Lower leg skin (tissue), 3 donors: ENCODE results near the gene HACL1.

Source experiments
- POLR2A ChIP-seq, 2 donors: fragments of 450-650 bp; IDR thresholded peaks; one replicate each; pipeline ENCODE4 v1.6.1; 2016 to 2017; ENCODE audit warnings: antibody characterized with exemption in 2 of 2, mild to moderate bottlenecking in 1 of 2, moderate library complexity in 1 of 2
- TF ChIP-seq, protein P1 (sequence below), 3 donors: fragments of 450-650 bp; IDR thresholded peaks; one replicate each; pipeline ENCODE4 v1.5.1; 2016; ENCODE audit warnings: antibody characterized with exemption in 3 of 3, mild to moderate bottlenecking in 3 of 3, moderate library complexity in 2 of 3

DNA sequence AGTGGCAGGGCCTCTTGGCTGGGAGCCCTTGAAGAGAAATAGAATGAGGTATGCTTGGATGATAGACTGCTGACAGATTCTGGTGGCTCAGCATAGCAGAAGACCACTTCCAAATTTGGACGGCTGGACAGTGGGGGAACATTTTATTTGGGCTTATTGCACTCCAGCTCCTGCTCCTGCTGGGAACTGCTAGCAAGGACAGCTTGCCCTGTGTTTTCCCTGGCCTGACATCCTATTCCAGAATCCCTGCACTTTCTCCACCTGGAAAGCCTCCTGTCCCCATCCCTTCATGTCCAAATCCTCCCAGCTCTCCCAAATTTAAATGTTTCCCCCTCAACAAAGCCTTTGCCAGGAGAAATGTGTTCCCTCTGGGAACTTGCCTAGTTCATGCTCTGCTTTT is 70.0 kb downstream of the HACL1 start:
- TF ChIP-seq, protein P1, sequence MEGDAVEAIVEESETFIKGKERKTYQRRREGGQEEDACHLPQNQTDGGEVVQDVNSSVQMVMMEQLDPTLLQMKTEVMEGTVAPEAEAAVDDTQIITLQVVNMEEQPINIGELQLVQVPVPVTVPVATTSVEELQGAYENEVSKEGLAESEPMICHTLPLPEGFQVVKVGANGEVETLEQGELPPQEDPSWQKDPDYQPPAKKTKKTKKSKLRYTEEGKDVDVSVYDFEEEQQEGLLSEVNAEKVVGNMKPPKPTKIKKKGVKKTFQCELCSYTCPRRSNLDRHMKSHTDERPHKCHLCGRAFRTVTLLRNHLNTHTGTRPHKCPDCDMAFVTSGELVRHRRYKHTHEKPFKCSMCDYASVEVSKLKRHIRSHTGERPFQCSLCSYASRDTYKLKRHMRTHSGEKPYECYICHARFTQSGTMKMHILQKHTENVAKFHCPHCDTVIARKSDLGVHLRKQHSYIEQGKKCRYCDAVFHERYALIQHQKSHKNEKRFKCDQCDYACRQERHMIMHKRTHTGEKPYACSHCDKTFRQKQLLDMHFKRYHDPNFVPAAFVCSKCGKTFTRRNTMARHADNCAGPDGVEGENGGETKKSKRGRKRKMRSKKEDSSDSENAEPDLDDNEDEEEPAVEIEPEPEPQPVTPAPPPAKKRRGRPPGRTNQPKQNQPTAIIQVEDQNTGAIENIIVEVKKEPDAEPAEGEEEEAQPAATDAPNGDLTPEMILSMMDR (IDR thresholded peaks at IDR 0.05): no peak
- no peak for TF ChIP-seq POLR2A (IDR thresholded peaks at IDR 0.05)
